H1 (cell line): ENCODE measurements around the gene FLT3. TPM values are rescaled to one million over a fixed set of nuclear protein-coding genes. Genes with fewer than 3 reads are reported as not detected.

Source experiments
- CTCF ChIA-PET: fragments of 300-600 bp; sonication (Branson Sonifier 250); formaldehyde crosslinking; loops from one replicate; lab custom pipeline; 2021; ENCODE audit not compliant: partially characterized antibody; lab: Charles Lee
- POLR2A ChIA-PET: fragments of 300-600 bp; sonication (Branson Sonifier 250); formaldehyde crosslinking; loops from one replicate; lab custom pipeline; 2021; ENCODE audit warnings: inconsistent platforms; ENCODE audit not compliant: partially characterized antibody; lab: Charles Lee
- DNase-seq, 2 experiments: peaks; one replicate each; pipeline versions ENCODE4 v3.0.0 to v3.0.0-alpha.2; 2010 to 2022; ENCODE audit warnings: low spot score in 2 of 2, low read depth in 1 of 2, mixed read lengths in 1 of 2
- FAIRE-seq: peaks from 2 replicates; lab custom pipeline; 2011; peaks lifted over from hg19 to GRCh38; lab: Jason Lieb, UNC
- H2AFZ ChIP-seq: 2 replicates; pipeline ENCODE4 v1.8.1; 2012; ENCODE audit warnings: low read length, inconsistent platforms
- H2AK5ac ChIP-seq: 2 replicates; pipeline ENCODE4 v1.6.1; 2013; ENCODE audit warnings: low read depth, low read length
- H2BK120ac ChIP-seq: replicated peaks from 2 replicates; pipeline ENCODE3; 2013; ENCODE audit warnings: low read depth, low read length, inconsistent platforms
- H2BK12ac ChIP-seq: 2 replicates; pipeline ENCODE4 v1.6.1; 2013; ENCODE audit warnings: low read depth, low read length
- H2BK15ac ChIP-seq: 2 replicates; pipeline ENCODE4 v1.6.1; 2013; ENCODE audit warnings: low read length
- H2BK20ac ChIP-seq: 2 replicates; pipeline ENCODE4 v1.6.1; 2013; ENCODE audit warnings: low read length
- H2BK5ac ChIP-seq: 2 replicates; pipeline ENCODE4 v1.6.1; 2013; ENCODE audit warnings: low read depth, low read length
- H3K14ac ChIP-seq: 2 replicates; pipeline ENCODE4 v1.6.1; 2013; ENCODE audit warnings: inconsistent platforms; ENCODE audit not compliant: insufficient read length
- H3K18ac ChIP-seq: 2 replicates; pipeline ENCODE4 v1.6.1; 2013; ENCODE audit warnings: low read length; ENCODE audit errors: extremely low read depth
- H3K23ac ChIP-seq: 2 replicates; pipeline ENCODE4 v1.6.1; 2013; ENCODE audit warnings: inconsistent platforms; ENCODE audit not compliant: insufficient read length
- H3K23me2 ChIP-seq: 2 replicates; pipeline ENCODE4 v1.6.1; 2013; ENCODE audit warnings: low read depth, low read length
- H3K27ac ChIP-seq: 2 replicates; pipeline ENCODE4 v1.6.1; 2011; ENCODE audit warnings: low read depth, low read length, inconsistent platforms
- H3K27me3 ChIP-seq, 4 experiments: replicated peaks in 1 of 4; 1 replicate in 1 of 4; 2 replicates in 3 of 4; pipeline versions ENCODE4 v1.6.1 to v1.8.1; 2011 to 2013; ENCODE audit warnings: low read length in 3 of 4, mild to moderate bottlenecking in 3 of 4, inconsistent platforms in 2 of 4, mixed read lengths in 2 of 4, moderate library complexity in 1 of 4; ENCODE audit not compliant: control insufficient read depth in 3 of 4, insufficient read depth in 3 of 4; ENCODE audit errors: extremely low read depth in 1 of 4
- H3K36me3 ChIP-seq, 4 experiments: 2 replicates each; pipeline versions ENCODE4 v1.6.1 to v1.8.1; 2011 to 2013; ENCODE audit warnings: mild to moderate bottlenecking in 4 of 4, low read length in 3 of 4, moderate library complexity in 2 of 4, control low read depth in 1 of 4, inconsistent platforms in 1 of 4; ENCODE audit not compliant: insufficient read depth in 4 of 4, control insufficient read depth in 2 of 4
- H3K4ac ChIP-seq: replicated peaks from 2 replicates; pipeline ENCODE3; 2013; ENCODE audit warnings: low read length, low read depth, mixed read lengths, inconsistent platforms; ENCODE audit not compliant: insufficient read length
- H3K4me1 ChIP-seq, 4 experiments: replicated peaks in 1 of 4; 1 replicate in 1 of 4; 2 replicates in 3 of 4; pipeline versions ENCODE4 v1.6.1 to v1.8.1; 2011 to 2013; ENCODE audit warnings: low read length in 3 of 4, inconsistent platforms in 2 of 4, mixed read lengths in 1 of 4; ENCODE audit not compliant: insufficient read depth in 4 of 4, control insufficient read depth in 3 of 4
- H3K4me2 ChIP-seq, 2 experiments: 2 replicates each; pipeline versions ENCODE4 v1.6.1 to v1.8.1; 2011 to 2013; ENCODE audit warnings: low read depth in 2 of 2, low read length in 2 of 2, control low read depth in 1 of 2, inconsistent platforms in 1 of 2, mild to moderate bottlenecking in 1 of 2; ENCODE audit not compliant: insufficient read depth in 1 of 2
- H3K4me3 ChIP-seq, 4 experiments: fragments of 200-600, 300-600 bp in 1 of 4; sonication (generic), shearing (Covaris generic), sonication (Bioruptor Twin) in 1 of 4; 2 replicates each; pipeline versions ENCODE4 v1.5.1 to v1.8.1; 2011 to 2016; ENCODE audit warnings: low read length in 4 of 4, low read depth in 3 of 4, control low read depth in 2 of 4, inconsistent platforms in 2 of 4, mild to moderate bottlenecking in 2 of 4, mixed read lengths in 1 of 4, moderate library complexity in 1 of 4; ENCODE audit not compliant: insufficient read depth in 2 of 4; ENCODE audit errors: extremely low read depth in 1 of 4
- H3K56ac ChIP-seq: replicated peaks from 2 replicates; pipeline ENCODE3; 2013; ENCODE audit warnings: low read depth, mild to moderate bottlenecking, mixed read lengths, low read length, inconsistent platforms; ENCODE audit not compliant: insufficient read length
- H3K79me1 ChIP-seq: 2 replicates; pipeline ENCODE4 v1.6.1; 2013; ENCODE audit warnings: low read depth, low read length, control low read depth
- H3K79me2 ChIP-seq, 2 experiments: 2 replicates each; pipeline versions ENCODE4 v1.6.1 to v1.8.1; 2012 to 2013; ENCODE audit warnings: low read length in 2 of 2, mild to moderate bottlenecking in 2 of 2, inconsistent platforms in 1 of 2; ENCODE audit not compliant: insufficient read depth in 2 of 2, control insufficient read depth in 1 of 2
- H3K9ac ChIP-seq, 4 experiments: replicated peaks in 1 of 4; 1 replicate in 1 of 4; 2 replicates in 3 of 4; pipeline versions ENCODE4 v1.6.1 to v1.8.1; 2011 to 2013; ENCODE audit warnings: low read depth in 3 of 4, low read length in 3 of 4, control low read depth in 2 of 4, mild to moderate bottlenecking in 2 of 4, moderate library complexity in 2 of 4, inconsistent platforms in 1 of 4; ENCODE audit errors: extremely low read depth in 1 of 4
- H3K9me3 ChIP-seq, 2 experiments: 2 replicates each; pipeline versions ENCODE4 v1.6.1 to v1.8.1; 2012 to 2013; ENCODE audit warnings: mild to moderate bottlenecking in 2 of 2, moderate library complexity in 2 of 2, control low read depth in 1 of 2, inconsistent platforms in 1 of 2, low read depth in 1 of 2, low read length in 1 of 2, mixed read lengths in 1 of 2; ENCODE audit not compliant: insufficient read depth in 2 of 2
- H4K20me1 ChIP-seq, 2 experiments: replicated peaks in 1 of 2; 2 replicates each; pipeline versions ENCODE3 to v1.8.1; 2011 to 2013; ENCODE audit warnings: inconsistent platforms in 2 of 2, low read length in 2 of 2, mild to moderate bottlenecking in 1 of 2; ENCODE audit not compliant: insufficient read depth in 2 of 2, control insufficient read depth in 1 of 2
- H4K5ac ChIP-seq: 2 replicates; pipeline ENCODE4 v1.6.1; 2013; ENCODE audit warnings: low read length, low read depth, mixed read lengths, inconsistent platforms; ENCODE audit not compliant: insufficient read length
- H4K8ac ChIP-seq: 2 replicates; pipeline ENCODE4 v1.8.0; 2013; ENCODE audit warnings: mild to moderate bottlenecking, moderate library complexity, low read length, inconsistent platforms; ENCODE audit not compliant: insufficient read depth; ENCODE audit errors: extremely low read depth
- H4K91ac ChIP-seq: replicated peaks from 2 replicates; pipeline ENCODE3; 2013; ENCODE audit warnings: low read length, mixed read lengths, inconsistent platforms; ENCODE audit not compliant: insufficient read length
- NRF1 ChIP-seq: IDR thresholded peaks from 2 replicates; pipeline ENCODE4 v1.6.1; 2011; ENCODE audit warnings: mild to moderate bottlenecking, low read depth, low read length, improper control_type of control experiment
- WGBS, 2 experiments: shearing (Covaris generic) in 1 of 2; methylation state at CpG; one replicate each; pipeline versions ENCODE4 v1.1.6 to v1.1.7; 2013 to 2015; ENCODE audit warnings: low lambda C conversion rate in 2 of 2, mixed read lengths in 2 of 2, inconsistent platforms in 1 of 2, low coverage in 1 of 2, missing lambda C conversion rate in 1 of 2; ENCODE audit not compliant: insufficient replicate concordance in 2 of 2, insufficient coverage in 1 of 2, insufficient read length in 1 of 2; ENCODE audit errors: extremely low coverage in 1 of 2, missing lambda C conversion rate in 1 of 2; 5-methylcytosine and 5-hydroxymethylcytosine counted together
- polyA plus RNA-seq, 7 experiments: library from polyadenylated mRNA; depleted of rRNA in 3 of 7; stranded (reverse) in 5 of 7; unstranded in 2 of 7; fragments of >200 nt in 5 of 7; fragments of 200-250 nt in 2 of 7; gene quantifications; 1 replicate in 5 of 7; 2 replicates in 1 of 7; 4 replicates in 1 of 7; pipeline versions ENCODE4 v1.2.1 to v1.2.3, GENCODE V29; 2011 to 2013; ENCODE audit warnings: missing spikeins in 2 of 7, mixed read lengths in 2 of 7
- total RNA-seq: library from RNA; stranded (reverse); fragmentation: NEBNext Ultra II Directional; extraction: Animal tissue kit (Norgen Biotek cat#: 25700); gene quantifications from 2 replicates; pipeline ENCODE4 v1.2.1, GENCODE V29; 2021

FLT3 gene
- total and polyA plus RNA-seq, 2 of the 8 experiments (the other 6 are each of a cell fraction or from before 2014, with no cell fraction given), result 0.44 to 0.71 TPM

GRCh38 chr13:28116736-28117135 is 16.4 kb upstream of the FLT3 start:
- Histone ChIP-seq H3K9me3 (no peaks in the 10 kb centered on the region), H3K36me3 (no peaks in the 10 kb centered on the region), H2BK15ac (no peak overlapping the region), H4K20me1 (no peaks in the 10 kb centered on the region), H3K79me2 (no peaks in the 10 kb centered on the region), H3K14ac (no peak overlapping the region), H3K4me1 (no peaks in the 10 kb centered on the region), H2AFZ (no peak overlapping the region), H2BK5ac (no peak overlapping the region), H3K23me2 (no peaks in the 10 kb centered on the region), H3K27ac (no peak overlapping the region), H3K9ac (no peak overlapping the region), H3K23ac (no peak overlapping the region), H4K5ac (no peak overlapping the region), H3K27me3 (no peaks in the 10 kb centered on the region), H4K91ac (no peak overlapping the region), H3K4me3 (no peak overlapping the region), H4K8ac (no peak overlapping the region), H3K56ac (no peak overlapping the region), H2BK20ac (no peak overlapping the region), H3K18ac (no peak overlapping the region), H2BK120ac (no peak overlapping the region), H3K79me1 (no peaks in the 10 kb centered on the region), H2BK12ac (no peak overlapping the region), H2AK5ac (no peak overlapping the region), H3K4me2 (no peak overlapping the region), H3K4ac (no peak overlapping the region)
- ChIA-PET POLR2A (no interaction called here), CTCF (interaction anchor here (1.6 kb wide), 1 partner anchor 16 kb away, joined by 3 read pairs; no protein-coding TSS in a partner anchor)
- WGBS, 2 experiments, result 28% methylated on average over 1 of the region's 1 CpG; no CpG with 5 or more reads in 1 of the 2 experiments
- DNase-seq, result no peak
- no peak for FAIRE-seq
- TF ChIP-seq NRF1, result no peak
